Large intestine (tissue), 3 donors: ENCODE data around the gene MSGN1. TPM values are rescaled to one million over a fixed set of nuclear protein-coding genes. Genes with fewer than 3 reads are reported as not detected.

Source experiments
- DNase-seq, 2 donors: peaks; one replicate each; pipeline versions ENCODE4 v3.0.0 to v3.0.0-alpha.2; 2013
- H3K27ac ChIP-seq: one replicate; pipeline ENCODE4 v1.5.1; 2013; ENCODE audit warnings: low read length
- H3K27me3 ChIP-seq: 2 replicates; pipeline ENCODE4 v1.6.1; 2013; ENCODE audit warnings: low read length; ENCODE audit not compliant: control insufficient read depth, insufficient read depth
- H3K36me3 ChIP-seq: 2 replicates; pipeline ENCODE4 v1.6.1; 2013; ENCODE audit warnings: low read length; ENCODE audit not compliant: control insufficient read depth, insufficient read depth
- H3K4me1 ChIP-seq: one replicate; pipeline ENCODE4 v1.6.1; 2013; ENCODE audit warnings: low read length; ENCODE audit not compliant: control insufficient read depth, insufficient read depth
- H3K4me3 ChIP-seq: one replicate; pipeline ENCODE4 v1.5.1; 2013; ENCODE audit warnings: low read length
- H3K9me3 ChIP-seq: one replicate; pipeline ENCODE4 v1.6.1; 2013; ENCODE audit warnings: mild to moderate bottlenecking, low read depth, low read length, moderate library complexity; ENCODE audit not compliant: control insufficient read depth
- WGBS: methylation state at CpG from one replicate; pipeline ENCODE4 v1.1.5; 2013; ENCODE audit warnings: low lambda C conversion rate; ENCODE audit not compliant: insufficient coverage; 5-methylcytosine and 5-hydroxymethylcytosine counted together
- polyA plus RNA-seq: library from polyadenylated mRNA; unstranded; fragments of 120-200 nt; gene quantifications from one replicate; pipeline ENCODE4 v1.2.1, GENCODE V29; 2013

MSGN1 gene
- polyA plus RNA-seq, 1 donor: not detected

GRCh38 chr2:17791817-17792130 lies 24.5 kb upstream of the MSGN1 start:
- H3K4me3 ChIP-seq: no peak overlapping the region
- H3K36me3 ChIP-seq: no peaks in the 10 kb centered on the region
- WGBS: 65% methylated on average over 2 of the region's 2 CpGs
- H3K27me3 ChIP-seq: peaks cover 2% of the 10 kb centered on the region
- no peaks in the 10 kb centered on the region for H3K4me1 ChIP-seq
- no peaks in the 10 kb centered on the region for H3K9me3 ChIP-seq
- no peak overlapping the region for H3K27ac ChIP-seq
- DNase-seq: no peak

- WGBS: no CpG with 5 or more reads among the region's 1 CpG
Observed at GRCh38 chr2:17792515-17792914, 23.7 kb upstream of the MSGN1 start.

GRCh38 chr2:17793296-17793695 lies 23.0 kb upstream of the MSGN1 start:
- Histone ChIP-seq H3K36me3 (no peaks in the 10 kb centered on the region), H3K27me3 (peaks cover 2% of the 10 kb centered on the region), H3K4me3 (no peak overlapping the region), H3K27ac (no peak overlapping the region), H3K4me1 (no peaks in the 10 kb centered on the region), H3K9me3 (no peaks in the 10 kb centered on the region)
- 17% methylated on average over 1 of the region's 4 CpGs for WGBS
- DNase-seq: no peak

More at GRCh38 chr2:17792515-17792914, 23.7 kb upstream of the MSGN1 start:
- no peak for DNase-seq
- Histone ChIP-seq H3K36me3 (no peaks in the 10 kb centered on the region), H3K4me1 (no peaks in the 10 kb centered on the region), H3K27me3 (peaks cover 2% of the 10 kb centered on the region), H3K9me3 (no peaks in the 10 kb centered on the region), H3K4me3 (no peak overlapping the region), H3K27ac (no peak overlapping the region)

GRCh38 chr2:17793803-17794354 lies 22.4 kb upstream of the MSGN1 start:
- Histone ChIP-seq H3K27ac (no peak overlapping the region), H3K4me1 (no peaks in the 10 kb centered on the region), H3K27me3 (peaks cover 2% of the 10 kb centered on the region), H3K9me3 (no peaks in the 10 kb centered on the region), H3K36me3 (no peaks in the 10 kb centered on the region), H3K4me3 (no peak overlapping the region)
- WGBS: no CpG with 5 or more reads among the region's 6 CpGs
- DNase-seq: no peak

- no CpG with 5 or more reads among the region's 5 CpGs for WGBS
- DNase-seq: no peak
- no peak overlapping the region for H3K4me3 ChIP-seq
- H3K36me3 ChIP-seq: no peaks in the 10 kb centered on the region
- H3K27me3 ChIP-seq: peaks cover 2% of the 10 kb centered on the region
- H3K4me1 ChIP-seq: no peaks in the 10 kb centered on the region
- no peak overlapping the region for H3K27ac ChIP-seq
- no peaks in the 10 kb centered on the region for H3K9me3 ChIP-seq
Observed at GRCh38 chr2:17795309-17795708, 21.0 kb upstream of the MSGN1 start.

- Histone ChIP-seq H3K27me3 (peaks cover 2% of the 10 kb centered on the region), H3K36me3 (no peaks in the 10 kb centered on the region), H3K9me3 (no peaks in the 10 kb centered on the region), H3K4me1 (no peaks in the 10 kb centered on the region), H3K4me3 (no peak overlapping the region), H3K27ac (no peak overlapping the region)
- no peak for DNase-seq
- WGBS: no CpG with 5 or more reads among the region's 4 CpGs
Observed at GRCh38 chr2:17798338-17798737, 17.9 kb upstream of the MSGN1 start.

- Histone ChIP-seq H3K27me3 (peaks cover 2% of the 10 kb centered on the region), H3K4me3 (no peak overlapping the region), H3K36me3 (no peaks in the 10 kb centered on the region), H3K4me1 (no peaks in the 10 kb centered on the region), H3K27ac (no peak overlapping the region), H3K9me3 (no peaks in the 10 kb centered on the region)
- no peak for DNase-seq
- WGBS: 50% methylated on average over 2 of the region's 7 CpGs
Observed at GRCh38 chr2:17799301-17800120, 16.7 kb upstream of the MSGN1 start.

GRCh38 chr2:17800219-17800618 lies 16.0 kb upstream of the MSGN1 start:
- Histone ChIP-seq H3K27me3 (peaks cover 2% of the 10 kb centered on the region), H3K36me3 (no peaks in the 10 kb centered on the region), H3K9me3 (no peaks in the 10 kb centered on the region), H3K4me3 (no peak overlapping the region), H3K4me1 (no peaks in the 10 kb centered on the region), H3K27ac (no peak overlapping the region)
- peak; percentile 11 to 24 for DNase-seq
- no CpG with 5 or more reads among the region's 5 CpGs for WGBS

- H3K27ac ChIP-seq: no peak overlapping the region
- WGBS: 100% methylated on average over 1 of the region's 1 CpG
Observed at GRCh38 chr2:17800693-17801458, 15.4 kb upstream of the MSGN1 start.

GRCh38 chr2:17803497-17803896 lies 12.8 kb upstream of the MSGN1 start:
- no peaks in the 10 kb centered on the region for H3K9me3 ChIP-seq
- H3K4me3 ChIP-seq: no peak overlapping the region
- no peaks in the 10 kb centered on the region for H3K4me1 ChIP-seq
- DNase-seq: no peak
- 82% methylated on average over 2 of the region's 3 CpGs for WGBS
- no peaks in the 10 kb centered on the region for H3K36me3 ChIP-seq
- no peak overlapping the region for H3K27ac ChIP-seq
- H3K27me3 ChIP-seq: no peaks in the 10 kb centered on the region

More at GRCh38 chr2:17800693-17801458, 15.4 kb upstream of the MSGN1 start:
- no peak overlapping the region for H3K4me3 ChIP-seq
- H3K4me1 ChIP-seq: no peaks in the 10 kb centered on the region
- no peaks in the 10 kb centered on the region for H3K9me3 ChIP-seq
- no peaks in the 10 kb centered on the region for H3K36me3 ChIP-seq
- peak; percentile 13 to 43 for DNase-seq
- H3K27me3 ChIP-seq: peaks cover 2% of the 10 kb centered on the region
